Activated naive CD4-positive, alpha-beta T cell treated with anti-CD3 and anti-CD28 coated beads, Interleukin-2, amount 50 U/mL, for 16 hours (primary cell): ENCODE data around the gene DAAM1.
A peak's percentile ranks its signal among the peaks of the same experiment; 100 is the strongest.

Source experiments
- DNase-seq: peaks from one replicate; pipeline ENCODE4 v3.0.0-alpha.2; 2020

Gene DAAM1

GRCh38 chr14:59187802-59188460 is 536 bp upstream of the DAAM1 start:
- DNase-seq, result peak; percentile 41

- DNase-seq, result peak; percentile 28
Observed at GRCh38 chr14:59189091-59189785, 771 bp downstream of the DAAM1 start.

DNA sequence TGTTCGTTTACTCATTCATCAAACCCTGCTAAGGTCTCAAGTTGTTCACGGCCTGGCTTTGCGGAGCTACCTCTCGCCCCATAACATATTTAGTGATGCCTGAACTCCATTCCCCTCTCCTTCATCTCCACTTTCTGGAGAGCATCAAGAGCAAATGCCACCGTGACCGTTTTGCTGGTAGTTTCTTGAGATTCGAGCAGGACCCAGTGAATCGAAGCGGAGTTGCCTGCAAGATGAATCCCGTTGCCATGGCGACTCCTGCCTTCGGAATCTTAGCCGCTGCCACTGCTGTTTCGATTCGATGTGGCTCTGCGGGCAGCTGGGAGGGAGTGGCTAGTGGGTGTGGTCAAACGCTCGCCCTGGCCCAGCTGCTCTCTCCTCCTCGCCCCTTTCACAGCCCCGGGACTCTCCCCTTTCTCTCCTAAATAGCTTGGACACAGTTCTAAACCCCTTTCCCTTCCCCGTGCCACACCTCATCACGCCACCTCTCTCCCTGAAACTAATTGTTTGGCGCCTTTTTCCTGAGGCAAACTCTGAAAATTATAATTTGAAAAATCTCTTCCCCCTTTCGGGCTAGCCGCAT is 1.4 kb downstream of the DAAM1 start:
- peak; percentile 40 for DNase-seq

DNA sequence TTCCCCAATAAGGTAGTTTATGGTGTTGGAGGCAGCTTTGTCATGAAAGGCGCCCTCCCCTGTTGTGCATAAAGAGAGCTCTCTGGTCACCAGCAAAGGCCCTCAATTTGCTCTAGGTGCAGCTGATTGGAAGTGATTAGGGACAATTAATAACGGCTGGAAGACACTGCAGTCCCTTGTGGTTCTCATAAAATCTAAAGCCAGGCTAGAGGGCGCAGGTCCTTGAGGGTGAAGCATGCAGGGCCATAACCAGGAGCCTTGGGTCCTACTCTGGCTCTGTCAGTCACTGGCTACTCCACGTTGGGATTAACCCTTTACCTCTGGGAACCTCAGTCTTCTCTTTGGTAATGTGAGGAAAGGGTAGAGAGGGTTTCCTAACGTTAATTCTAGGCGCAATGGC is 1.9 kb downstream of the DAAM1 start:
- no peak for DNase-seq

DNA sequence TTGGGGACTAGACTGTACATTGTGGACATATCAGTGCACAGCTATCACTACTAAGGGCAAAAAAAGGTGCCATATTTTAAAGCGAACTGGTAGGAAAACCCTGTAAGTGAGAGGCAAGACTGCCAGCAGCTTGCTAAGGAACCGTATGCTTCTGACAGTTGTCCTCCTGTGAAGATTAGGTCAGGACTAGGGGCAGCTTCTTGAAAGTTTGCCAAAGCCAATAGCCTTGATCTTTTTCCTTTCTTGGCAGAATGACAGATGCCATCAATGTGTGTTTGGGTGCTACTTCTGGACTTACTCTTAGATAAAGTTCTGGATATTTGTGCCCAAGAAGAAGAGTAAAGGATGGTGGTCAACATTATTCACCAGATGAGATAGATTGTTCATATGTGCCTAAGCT is 7.4 kb downstream of the DAAM1 start:
- DNase-seq, result no peak

GRCh38 chr14:59197695-59198262 is 9.3 kb downstream of the DAAM1 start:
- DNase-seq, result no peak

GRCh38 chr14:59199205-59199604 is 10.7 kb downstream of the DAAM1 start:
- DNase-seq, result no peak

DNA sequence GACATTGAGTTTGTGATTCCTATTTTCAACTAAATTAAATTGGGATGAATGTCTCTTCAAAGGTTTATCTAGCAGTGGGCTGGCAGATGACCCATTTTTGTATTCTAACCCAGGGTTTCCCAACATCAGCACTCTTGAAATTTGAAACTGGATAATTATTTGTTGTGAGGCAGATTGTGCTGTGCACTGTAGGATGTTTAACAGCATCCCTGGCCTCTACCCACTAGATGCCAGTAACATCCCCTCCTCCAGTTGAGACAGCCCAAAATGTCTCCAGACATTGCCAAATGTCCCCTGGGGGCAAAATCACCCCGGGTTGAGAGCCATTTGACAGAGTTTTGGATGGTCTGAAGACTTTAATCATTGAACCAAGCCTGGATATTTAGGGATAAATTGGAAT is 11.1 kb downstream of the DAAM1 start:
- no peak for DNase-seq

DNA sequence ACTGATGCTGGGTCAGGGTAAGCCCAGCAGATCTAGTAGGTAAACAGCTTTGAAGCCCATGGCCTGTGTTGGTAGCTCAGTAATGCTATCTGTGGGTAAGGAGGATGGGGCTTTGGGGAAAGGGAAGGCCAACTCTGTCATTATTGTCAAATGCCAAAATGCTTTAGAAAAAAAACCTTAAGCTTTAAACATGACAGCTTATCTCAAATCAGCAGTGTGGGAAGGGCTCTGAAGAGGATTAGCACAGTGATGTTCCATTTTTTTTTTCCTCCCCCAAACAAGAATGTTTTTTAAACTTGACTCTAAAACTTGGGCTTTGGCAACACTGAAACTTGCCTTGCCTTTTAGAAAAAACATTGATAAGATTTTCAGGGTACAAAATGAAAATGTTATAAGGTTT is 11.7 kb downstream of the DAAM1 start:
- no peak for DNase-seq

- DNase-seq, result no peak
Observed at GRCh38 chr14:59202031-59202430, 13.6 kb downstream of the DAAM1 start.

- DNase-seq, result no peak
Observed at GRCh38 chr14:59204305-59204704, 15.8 kb downstream of the DAAM1 start.

DNA sequence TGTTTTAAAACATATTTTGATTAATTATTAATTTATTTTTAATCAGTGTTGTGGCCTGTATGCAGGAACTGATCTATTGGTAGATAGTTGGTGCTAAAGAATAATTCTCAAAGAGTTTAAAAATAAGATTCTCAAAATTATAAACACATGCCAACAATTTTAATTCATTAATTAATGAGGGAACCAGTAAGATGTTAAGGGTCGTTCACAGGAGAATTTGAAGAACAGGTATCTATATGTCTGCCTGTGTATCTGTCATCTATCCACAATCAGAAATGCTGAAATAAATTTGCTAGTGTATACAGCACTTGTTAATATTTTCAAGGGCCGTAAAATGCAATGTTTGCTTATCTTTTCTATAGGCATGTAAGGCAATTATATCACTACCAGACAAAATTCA is 18.4 kb downstream of the DAAM1 start:
- no peak for DNase-seq

GRCh38 chr14:59207506-59207933 is 19.1 kb downstream of the DAAM1 start:
- DNase-seq, result no peak

DNA sequence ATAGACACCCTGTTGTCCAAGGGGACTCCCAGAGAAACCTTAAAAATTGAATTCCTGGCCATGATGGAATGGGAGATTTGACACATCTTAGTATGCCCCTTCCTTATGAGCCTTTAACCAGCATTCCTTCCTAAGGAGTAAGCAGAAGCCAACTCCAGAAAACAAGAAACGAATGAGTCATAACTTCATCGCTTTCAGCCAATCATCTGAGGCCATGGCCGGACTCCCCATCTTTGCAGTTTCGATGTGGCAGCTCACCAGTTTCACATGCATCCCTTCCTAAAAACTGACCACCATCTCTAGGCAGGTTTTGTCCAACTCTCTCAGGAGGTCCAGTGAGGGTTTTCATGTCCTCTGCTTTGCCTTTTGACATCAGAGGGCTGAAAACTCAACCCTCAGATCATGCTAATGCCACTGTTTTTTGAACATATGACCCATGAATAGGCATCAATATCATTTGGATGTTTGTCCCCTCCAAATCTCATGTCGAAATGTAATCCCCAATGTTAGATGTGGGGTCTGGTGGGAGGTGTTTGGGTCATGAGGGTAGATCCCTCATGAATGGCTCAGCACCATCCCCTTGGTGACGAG is 19.9 kb downstream of the DAAM1 start:
- no peak for DNase-seq

DNA sequence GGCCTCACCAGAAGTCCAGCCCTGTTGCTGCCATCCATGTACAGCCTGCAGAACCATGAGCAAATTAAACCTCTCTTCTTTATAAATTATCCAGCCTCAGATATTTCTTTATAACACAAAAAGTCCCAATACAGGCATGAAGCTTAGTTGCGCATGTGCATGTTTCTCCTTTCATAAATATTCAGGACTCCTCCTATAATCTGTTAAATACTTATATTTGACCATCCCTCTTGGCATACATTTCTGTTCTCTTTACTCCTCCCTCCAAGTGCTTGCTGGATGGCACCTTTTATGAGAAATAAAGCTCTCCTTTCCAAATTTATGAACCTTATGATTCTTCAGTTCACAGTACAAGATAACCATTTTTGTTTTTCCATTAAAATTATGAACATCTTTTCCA is 20.5 kb downstream of the DAAM1 start:
- DNase-seq, result no peak

DNA sequence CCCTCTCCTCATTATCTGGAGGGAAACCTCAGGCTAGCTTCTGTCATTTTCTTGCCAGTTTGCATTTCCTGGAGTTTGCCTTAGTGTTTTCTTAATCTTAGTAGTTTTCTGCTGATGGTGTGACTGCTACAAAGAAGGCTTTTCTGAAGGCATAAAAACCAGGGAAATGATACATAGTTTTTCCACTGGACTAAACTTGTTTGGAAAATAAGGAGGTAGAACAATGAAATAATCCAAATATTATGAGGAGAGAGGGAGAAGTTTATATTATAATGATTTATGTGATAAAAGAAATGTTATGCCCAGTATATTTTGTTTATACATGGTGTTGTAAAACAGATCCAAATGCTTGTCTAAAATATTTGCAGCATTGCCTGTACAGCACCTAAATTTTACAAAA is 22.2 kb downstream of the DAAM1 start:
- DNase-seq, result no peak

- DNase-seq, result no peak
Observed at GRCh38 chr14:59213368-59214315, 25.2 kb downstream of the DAAM1 start.

DNA sequence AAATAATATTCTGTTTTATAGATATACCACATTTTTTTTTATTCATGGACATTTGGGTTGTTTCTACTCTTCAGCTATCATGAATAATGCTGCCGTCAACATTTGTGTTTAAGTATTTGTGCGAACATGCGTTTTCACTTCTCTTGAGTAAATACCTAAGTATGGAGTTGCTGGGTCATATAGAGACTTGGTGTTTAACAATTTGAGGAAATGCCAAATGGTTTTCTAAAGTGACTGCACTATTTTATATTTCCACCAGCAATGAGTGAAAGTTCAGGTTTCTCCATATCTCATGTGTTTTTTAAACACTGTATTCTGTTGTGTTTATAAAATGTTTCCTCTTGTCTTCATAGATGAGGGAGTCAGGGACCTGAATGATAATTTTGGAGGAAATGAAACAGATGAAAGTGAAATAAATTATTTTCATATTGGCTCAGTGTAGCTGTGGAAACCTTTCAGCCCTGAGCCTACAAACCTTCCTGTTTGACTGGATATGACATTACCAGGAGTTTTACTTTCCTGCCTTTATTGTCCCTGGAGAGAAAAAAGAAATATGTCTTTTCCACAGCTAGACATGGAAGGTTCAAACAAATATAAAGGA is 26.3 kb downstream of the DAAM1 start:
- no peak for DNase-seq

DNA sequence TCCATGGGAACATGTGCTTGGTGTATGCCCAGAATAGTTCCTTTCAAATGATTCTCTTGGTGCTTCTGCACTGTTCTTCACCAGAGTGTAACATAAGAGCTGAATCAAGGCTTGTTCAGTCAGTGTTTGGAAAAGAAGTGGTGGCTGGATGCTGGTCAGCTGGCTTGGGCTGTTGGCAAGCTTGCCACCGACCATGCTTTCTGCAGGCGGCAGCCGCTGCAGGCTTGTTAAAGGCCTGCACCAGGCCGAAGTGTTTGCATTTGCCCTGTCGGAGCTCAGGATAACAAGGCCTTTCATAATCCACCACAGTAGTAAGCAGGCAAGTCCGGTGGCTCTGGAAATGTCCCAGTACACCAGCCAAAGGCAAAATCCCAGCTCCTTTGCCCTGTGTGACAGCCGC is 26.9 kb downstream of the DAAM1 start:
- DNase-seq, result no peak

DNA sequence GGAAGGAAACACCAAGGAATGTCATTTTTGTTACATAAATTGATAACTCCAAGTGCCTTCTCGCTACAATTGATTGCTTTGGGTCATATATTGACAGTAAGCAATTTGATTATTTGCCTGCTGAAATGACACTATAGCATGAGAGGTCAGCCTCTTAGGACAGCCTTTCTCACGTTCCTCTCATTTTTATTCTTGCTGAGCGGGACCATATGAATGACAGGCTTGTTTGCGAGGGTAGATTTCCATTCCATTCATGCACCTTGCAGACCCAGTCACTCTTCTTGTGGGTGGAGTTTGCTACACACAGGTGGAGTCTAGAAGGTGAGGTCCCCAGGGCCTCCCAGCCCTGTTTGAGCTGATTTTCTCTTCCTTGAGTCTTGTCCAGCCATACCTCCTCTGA is 27.3 kb downstream of the DAAM1 start:
- DNase-seq, result no peak

DNA sequence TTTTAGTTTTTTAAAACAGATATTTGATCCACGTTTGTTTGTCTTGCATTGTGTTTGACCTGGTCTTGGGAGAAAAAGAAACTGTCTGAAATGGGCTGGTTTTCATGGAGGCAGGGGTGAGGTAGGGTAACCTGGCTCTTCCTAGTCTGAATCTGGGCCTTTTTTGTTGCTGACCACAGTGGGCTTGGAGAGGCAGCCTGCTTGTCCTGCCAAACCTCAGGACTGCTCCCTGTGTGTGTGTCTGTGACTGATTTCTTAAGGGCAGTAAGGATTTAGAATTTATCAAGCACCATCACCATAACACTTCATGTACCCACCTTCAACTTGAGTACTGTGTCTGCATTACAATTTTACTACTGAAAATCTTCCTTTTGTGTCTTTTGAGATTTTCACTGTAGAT is 28.5 kb downstream of the DAAM1 start:
- no peak for DNase-seq

DNA sequence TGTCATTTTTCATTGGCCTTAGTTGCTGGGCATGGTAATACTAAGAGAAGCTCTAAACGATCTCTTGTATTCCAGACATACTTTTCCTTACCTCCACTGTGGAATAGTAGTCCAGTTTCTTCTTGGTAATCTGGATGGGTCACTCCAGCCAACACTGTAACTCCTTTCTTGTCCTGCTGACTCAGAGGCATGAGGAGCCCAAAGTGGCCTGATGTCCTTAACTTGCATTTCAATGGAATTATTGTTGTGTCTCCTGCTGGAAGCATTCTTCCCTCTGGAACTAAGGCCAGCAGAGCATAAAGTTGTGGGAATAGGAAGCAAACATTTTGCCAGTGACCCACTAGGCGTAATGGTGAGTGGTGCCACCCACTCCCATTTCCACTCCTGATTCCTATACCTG is 33.1 kb downstream of the DAAM1 start:
- DNase-seq, result no peak
